ENCODE measurements around the gene FOXN3.

DNA sequence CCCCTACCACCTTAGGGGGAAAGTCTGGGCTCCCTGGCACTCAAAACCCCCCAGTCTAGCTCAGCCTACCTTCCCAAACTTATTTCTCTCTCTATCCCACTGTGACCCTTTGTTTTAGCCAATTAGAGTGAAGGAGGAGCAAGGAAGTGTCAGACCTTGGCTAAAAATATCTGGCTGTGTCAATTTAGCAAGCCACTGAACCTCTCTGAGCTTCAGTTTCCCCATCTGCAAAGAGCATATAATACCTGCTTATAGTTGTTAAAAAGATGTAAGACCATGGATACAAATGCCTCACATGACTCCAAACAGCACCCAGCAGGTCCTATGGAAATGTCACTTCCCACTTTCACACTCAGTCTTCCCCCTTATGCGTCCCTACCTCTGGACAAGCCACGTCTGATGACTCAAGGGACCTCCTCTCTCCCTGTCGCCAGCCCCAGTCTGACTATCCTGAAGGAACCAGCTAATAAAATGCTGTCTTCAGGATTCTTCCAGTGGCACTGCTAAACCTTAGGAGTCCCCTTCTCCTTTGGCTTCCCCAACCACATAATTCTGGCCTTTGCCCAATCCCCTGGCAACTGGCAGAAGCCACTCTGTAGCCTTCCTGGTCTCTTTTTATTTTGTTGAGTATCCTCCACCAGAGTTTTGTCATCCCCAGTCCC, 19.3 kb downstream of the FOXN3 start:
- TF ChIP-seq, protein P1, sequence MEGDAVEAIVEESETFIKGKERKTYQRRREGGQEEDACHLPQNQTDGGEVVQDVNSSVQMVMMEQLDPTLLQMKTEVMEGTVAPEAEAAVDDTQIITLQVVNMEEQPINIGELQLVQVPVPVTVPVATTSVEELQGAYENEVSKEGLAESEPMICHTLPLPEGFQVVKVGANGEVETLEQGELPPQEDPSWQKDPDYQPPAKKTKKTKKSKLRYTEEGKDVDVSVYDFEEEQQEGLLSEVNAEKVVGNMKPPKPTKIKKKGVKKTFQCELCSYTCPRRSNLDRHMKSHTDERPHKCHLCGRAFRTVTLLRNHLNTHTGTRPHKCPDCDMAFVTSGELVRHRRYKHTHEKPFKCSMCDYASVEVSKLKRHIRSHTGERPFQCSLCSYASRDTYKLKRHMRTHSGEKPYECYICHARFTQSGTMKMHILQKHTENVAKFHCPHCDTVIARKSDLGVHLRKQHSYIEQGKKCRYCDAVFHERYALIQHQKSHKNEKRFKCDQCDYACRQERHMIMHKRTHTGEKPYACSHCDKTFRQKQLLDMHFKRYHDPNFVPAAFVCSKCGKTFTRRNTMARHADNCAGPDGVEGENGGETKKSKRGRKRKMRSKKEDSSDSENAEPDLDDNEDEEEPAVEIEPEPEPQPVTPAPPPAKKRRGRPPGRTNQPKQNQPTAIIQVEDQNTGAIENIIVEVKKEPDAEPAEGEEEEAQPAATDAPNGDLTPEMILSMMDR (IDR thresholded peaks at IDR 0.05 in 8 of 11, conservative IDR thresholded peaks at IDR 0.05 in 3 of 11) = no peak
- no peak for TF ChIP-seq POLR2AphosphoS5 (IDR thresholded peaks at IDR 0.05)
